Choroid plexus epithelial cell (primary cell): Measurements from ENCODE around the gene PRXL2C.

Source experiments
- DNase-seq: peaks from one replicate; pipeline ENCODE4 v3.0.0-alpha.2; 2010; ENCODE audit warnings: low read depth
- H3K4me3 ChIP-seq: 2 replicates; pipeline ENCODE4 v1.5.1; 2011; ENCODE audit warnings: low read depth, mild to moderate bottlenecking, control low read depth, low read length, moderate library complexity
- TF ChIP-seq, protein P1 (sequence below): conservative IDR thresholded peaks from 2 replicates; pipeline ENCODE4 v1.5.1; 2011; ENCODE audit warnings: low read depth, mild to moderate bottlenecking, control low read depth, inconsistent platforms, low read length, moderate library complexity

Gene PRXL2C

DNA sequence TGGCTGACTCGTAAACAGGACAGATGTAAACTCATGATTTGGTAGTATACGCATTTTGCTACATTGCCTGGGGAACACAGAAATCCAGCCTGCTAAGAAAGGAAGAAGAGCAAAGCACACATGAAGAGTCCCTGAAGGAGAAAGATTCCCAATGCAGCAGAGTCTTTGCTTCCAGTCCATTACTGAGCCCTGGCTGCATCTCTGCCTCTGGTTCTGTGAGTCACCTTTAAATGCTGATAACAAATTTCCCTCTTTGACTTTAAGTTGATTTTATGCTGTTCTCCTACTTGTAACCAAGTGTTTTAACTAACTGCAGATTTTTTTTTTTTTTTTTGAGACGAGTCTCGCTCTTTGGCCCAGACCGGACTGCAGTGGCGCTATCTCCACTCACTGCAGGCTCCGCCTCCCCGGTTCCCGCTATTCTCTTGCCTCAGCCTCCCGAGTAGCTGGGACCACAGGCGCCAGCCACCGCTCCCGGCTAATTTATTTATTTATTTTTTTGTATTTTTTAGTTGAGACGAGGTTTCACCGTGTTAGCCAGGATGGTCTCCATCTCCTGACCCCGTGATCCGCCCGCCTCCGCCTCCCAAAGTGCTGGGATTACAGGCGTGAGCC is 8.5 kb upstream of the PRXL2C start:
- TF ChIP-seq, protein P1, sequence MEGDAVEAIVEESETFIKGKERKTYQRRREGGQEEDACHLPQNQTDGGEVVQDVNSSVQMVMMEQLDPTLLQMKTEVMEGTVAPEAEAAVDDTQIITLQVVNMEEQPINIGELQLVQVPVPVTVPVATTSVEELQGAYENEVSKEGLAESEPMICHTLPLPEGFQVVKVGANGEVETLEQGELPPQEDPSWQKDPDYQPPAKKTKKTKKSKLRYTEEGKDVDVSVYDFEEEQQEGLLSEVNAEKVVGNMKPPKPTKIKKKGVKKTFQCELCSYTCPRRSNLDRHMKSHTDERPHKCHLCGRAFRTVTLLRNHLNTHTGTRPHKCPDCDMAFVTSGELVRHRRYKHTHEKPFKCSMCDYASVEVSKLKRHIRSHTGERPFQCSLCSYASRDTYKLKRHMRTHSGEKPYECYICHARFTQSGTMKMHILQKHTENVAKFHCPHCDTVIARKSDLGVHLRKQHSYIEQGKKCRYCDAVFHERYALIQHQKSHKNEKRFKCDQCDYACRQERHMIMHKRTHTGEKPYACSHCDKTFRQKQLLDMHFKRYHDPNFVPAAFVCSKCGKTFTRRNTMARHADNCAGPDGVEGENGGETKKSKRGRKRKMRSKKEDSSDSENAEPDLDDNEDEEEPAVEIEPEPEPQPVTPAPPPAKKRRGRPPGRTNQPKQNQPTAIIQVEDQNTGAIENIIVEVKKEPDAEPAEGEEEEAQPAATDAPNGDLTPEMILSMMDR: no peak
- H3K4me3 ChIP-seq: no peak overlapping the region
- DNase-seq: peak; percentile 24

DNA sequence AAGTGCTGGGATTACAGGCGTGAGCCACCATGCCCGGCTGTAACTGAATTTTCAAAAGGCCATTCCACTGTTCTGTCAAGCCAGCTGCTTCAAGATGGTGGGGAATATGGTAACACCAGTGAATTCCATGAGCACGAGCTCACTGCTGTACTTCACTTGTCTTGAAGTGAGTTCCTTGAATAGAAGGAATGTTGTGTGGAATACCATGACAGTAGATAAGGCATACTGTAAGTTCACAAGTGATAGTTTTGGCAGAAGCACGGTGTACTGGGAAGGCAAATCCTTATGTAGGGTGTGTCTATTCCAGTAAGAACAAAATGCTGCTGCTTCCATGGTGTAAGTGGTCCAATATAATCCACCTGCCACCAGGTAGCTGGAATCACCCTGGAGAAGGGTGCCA is 6.6 kb upstream of the PRXL2C start:
- DNase-seq: peak; percentile 47
- TF ChIP-seq, protein P1: no peak

DNA sequence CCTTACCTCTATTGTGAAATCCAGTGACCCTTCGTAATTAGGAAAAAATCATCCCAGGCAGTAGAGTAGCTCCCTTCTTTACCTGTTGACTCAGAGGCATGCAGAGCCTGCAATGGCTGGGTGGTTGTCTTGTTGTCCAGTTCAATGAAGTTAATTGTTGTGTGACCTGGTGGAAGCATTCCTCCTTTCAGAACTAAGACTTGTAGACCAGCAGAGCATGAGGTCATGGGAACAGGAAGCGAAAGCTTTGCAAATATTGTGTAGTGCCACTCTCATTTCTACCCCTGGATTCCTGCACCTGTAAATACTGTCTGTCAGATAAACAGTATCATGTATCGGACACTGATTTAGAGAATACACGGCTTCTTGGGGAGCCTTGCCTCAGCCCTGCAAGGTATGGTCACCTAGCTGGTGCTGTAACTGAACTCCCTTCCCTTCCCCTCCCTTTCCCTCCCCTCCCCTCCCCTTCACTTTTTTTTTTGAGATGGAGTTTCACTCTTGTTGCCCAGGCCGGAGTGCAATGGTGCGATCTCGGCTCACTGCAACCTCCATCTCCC is 5.7 kb upstream of the PRXL2C start:
- no peak overlapping the region for H3K4me3 ChIP-seq
- DNase-seq: no peak
- TF ChIP-seq, protein P1: no peak

More for the DNA sequence above, 6.6 kb upstream of the PRXL2C start:
- H3K4me3 ChIP-seq: no peak overlapping the region

DNA sequence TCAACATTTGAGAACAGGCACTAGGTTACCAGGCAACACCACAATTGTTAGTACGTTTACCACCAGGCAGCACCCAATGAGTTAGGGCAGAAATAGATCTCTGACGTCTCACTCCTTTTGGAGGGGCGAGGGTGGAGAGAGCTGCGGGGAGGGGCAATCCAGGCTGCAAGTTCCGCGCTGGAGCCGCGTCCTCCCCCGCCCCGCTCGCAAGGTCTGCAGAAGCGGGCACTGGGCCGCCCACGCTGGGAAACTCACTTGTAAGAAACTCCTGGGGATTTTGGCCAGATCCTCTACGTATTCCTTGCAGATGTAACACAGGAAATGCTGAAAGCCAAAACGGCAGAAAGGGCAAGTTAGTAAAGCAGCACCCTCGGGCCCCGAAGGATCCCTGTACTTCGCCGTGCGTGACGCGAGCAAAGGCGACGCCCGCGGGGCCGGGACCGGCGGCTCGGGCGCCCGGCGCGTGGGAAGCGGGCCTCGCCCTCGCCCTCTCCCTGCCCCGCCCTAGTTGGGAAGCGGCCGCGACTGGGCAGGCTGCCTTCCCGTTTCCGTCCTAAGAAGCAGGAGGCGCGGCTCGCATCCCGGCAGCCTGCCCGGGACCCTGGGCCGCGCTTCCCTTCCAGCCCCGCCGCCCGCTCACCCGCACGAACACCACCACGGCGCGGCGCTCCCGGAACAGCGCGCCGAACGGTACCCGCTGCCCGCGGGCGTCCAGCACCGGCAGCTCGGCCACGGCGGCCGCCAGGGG is 493 bp downstream of the PRXL2C start:
- TF ChIP-seq, protein P1: peak; percentile 3
- DNase-seq: peak; percentile 90

DNA sequence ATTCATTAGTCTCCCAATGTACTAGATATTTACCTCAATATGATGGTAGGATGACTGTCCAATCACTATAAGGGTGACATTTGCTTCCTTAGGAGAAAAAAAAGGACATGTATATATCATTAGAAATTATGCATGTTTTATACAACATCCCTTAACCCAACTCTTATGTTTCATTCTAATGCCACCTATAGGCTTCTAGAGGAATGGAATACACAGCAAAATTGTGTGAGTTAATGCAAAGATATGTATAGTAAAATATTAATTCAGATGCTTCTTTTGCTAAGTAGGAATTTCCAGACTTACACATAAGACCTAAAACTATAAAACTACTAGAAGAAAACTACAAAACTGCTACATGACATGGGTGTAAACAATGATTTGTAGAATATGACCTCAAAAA is 3.5 kb downstream of the PRXL2C start:
- peak; percentile 64 for DNase-seq
- H3K4me3 ChIP-seq: no peak overlapping the region
- TF ChIP-seq, protein P1: peak; percentile 71

More for the DNA sequence above, 493 bp downstream of the PRXL2C start:
- peak overlapping the region; percentile 70 for H3K4me3 ChIP-seq

DNA sequence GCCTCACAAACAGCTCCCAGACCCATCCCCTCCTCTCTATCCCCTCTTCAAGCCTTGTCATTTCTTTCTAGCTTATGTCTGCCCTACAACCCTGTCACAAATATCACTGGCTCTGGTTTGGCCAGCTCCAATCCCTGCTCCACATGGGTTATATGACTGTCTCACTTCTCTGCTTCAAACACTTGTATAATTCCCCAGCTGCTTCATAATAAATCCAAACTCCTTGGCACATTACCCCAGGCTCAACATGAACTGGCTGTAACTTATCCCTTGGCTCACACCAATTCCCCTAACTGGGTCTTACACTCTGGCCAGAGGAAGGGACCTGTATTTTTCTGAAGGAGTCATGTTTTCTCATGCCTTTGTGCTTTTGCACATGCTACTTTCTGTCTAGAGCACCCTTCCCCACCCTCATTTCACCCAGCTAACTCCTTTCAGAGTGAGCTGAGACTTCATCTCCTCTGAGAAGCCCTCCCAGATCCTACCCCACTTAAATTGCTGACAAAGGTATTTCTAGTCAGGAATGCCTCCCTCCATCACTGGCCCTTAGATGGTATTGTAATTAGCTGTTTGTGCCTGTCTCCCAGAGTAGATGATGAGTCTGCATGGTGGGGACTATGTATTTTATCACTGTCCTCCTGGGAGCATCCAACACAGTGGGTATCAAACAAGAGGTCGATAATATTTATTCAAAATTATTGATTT is 5.3 kb downstream of the PRXL2C start:
- H3K4me3 ChIP-seq: no peak overlapping the region
- no peak for DNase-seq
- TF ChIP-seq, protein P1: no peak
